PFSK-1 (cell line): ENCODE data around the gene FGF16.

Experiments
- FOXP2 ChIP-seq: optimal IDR thresholded peaks from 2 replicates; pipeline ENCODE3; 2011; ENCODE audit warnings: borderline replicate concordance, control low read depth, inconsistent platforms; ENCODE audit not compliant: insufficient read depth; ENCODE audit errors: extremely low read length, extremely low read depth
- POLR2AphosphoS5 ChIP-seq: IDR thresholded peaks from 2 replicates; pipeline ENCODE4 v1.6.1; 2012; ENCODE audit warnings: low read depth, mild to moderate bottlenecking, control low read depth, low read length, moderate library complexity
- REST ChIP-seq, 2 experiments: IDR thresholded peaks; 2 replicates each; pipeline versions ENCODE4 v1.6.1 to v1.8.0; 2011 to 2012; ENCODE audit warnings: low read depth in 2 of 2, low read length in 2 of 2, control low read depth in 1 of 2, inconsistent platforms in 1 of 2, mild to moderate bottlenecking in 1 of 2, moderate library complexity in 1 of 2; ENCODE audit not compliant: insufficient read depth in 1 of 2
- SIN3A ChIP-seq: IDR thresholded peaks from 2 replicates; pipeline ENCODE4 v1.6.1; 2012; ENCODE audit warnings: mild to moderate bottlenecking, low read length, moderate library complexity, borderline replicate concordance; ENCODE audit not compliant: insufficient read depth
- TAF1 ChIP-seq: IDR thresholded peaks from 2 replicates; pipeline ENCODE4 v1.6.1; 2012; ENCODE audit warnings: low read length, control low read depth, borderline replicate concordance; ENCODE audit not compliant: insufficient read depth

Gene FGF16

GRCh38 chrX:77447653-77448569 lies 722 bp downstream of the FGF16 start:
- TF ChIP-seq FOXP2 (no peak), TAF1 (no peak), SIN3A (no peak), POLR2AphosphoS5 (no peak)

- TF ChIP-seq TAF1, result no peak
- TF ChIP-seq SIN3A, result no peak
- no peak for TF ChIP-seq FOXP2
- no peak for TF ChIP-seq POLR2AphosphoS5
- TF ChIP-seq REST (IDR thresholded peaks at IDR 0.05; ENCODE audit: insufficient read depth in 1 of 2, low read depth in 2 of 2, low read length in 2 of 2), result no peak
These were observed 3.2 kb downstream of the FGF16 start for GRCh38 chrX:77450415-77450814.

- TF ChIP-seq SIN3A (no peak), REST (IDR thresholded peaks at IDR 0.05; ENCODE audit: insufficient read depth in 1 of 2, low read depth in 2 of 2, low read length in 2 of 2) (no peak), TAF1 (no peak), FOXP2 (no peak), POLR2AphosphoS5 (no peak)
These were observed 3.8 kb downstream of the FGF16 start for GRCh38 chrX:77450996-77451395.

GRCh38 chrX:77453190-77453589 lies 6.0 kb downstream of the FGF16 start:
- TF ChIP-seq SIN3A (no peak), REST (IDR thresholded peaks at IDR 0.05; ENCODE audit: insufficient read depth in 1 of 2, low read depth in 2 of 2, low read length in 2 of 2) (no peak), TAF1 (no peak), FOXP2 (no peak), POLR2AphosphoS5 (no peak)

- TF ChIP-seq FOXP2 (no peak), SIN3A (no peak), POLR2AphosphoS5 (no peak), REST (IDR thresholded peaks at IDR 0.05; ENCODE audit: insufficient read depth in 1 of 2, low read depth in 2 of 2, low read length in 2 of 2) (no peak), TAF1 (no peak)
These were observed 8.2 kb downstream of the FGF16 start for GRCh38 chrX:77455437-77455836.
